ENCODE measurements around the gene NAB2. TPM values are rescaled to one million over a fixed set of nuclear protein-coding genes. Genes with fewer than 3 reads are reported as not detected.

Gene NAB2
- polyA plus RNA-seq, 3 donors: 3.9 to 26.9 (median 17.1) TPM

DNA sequence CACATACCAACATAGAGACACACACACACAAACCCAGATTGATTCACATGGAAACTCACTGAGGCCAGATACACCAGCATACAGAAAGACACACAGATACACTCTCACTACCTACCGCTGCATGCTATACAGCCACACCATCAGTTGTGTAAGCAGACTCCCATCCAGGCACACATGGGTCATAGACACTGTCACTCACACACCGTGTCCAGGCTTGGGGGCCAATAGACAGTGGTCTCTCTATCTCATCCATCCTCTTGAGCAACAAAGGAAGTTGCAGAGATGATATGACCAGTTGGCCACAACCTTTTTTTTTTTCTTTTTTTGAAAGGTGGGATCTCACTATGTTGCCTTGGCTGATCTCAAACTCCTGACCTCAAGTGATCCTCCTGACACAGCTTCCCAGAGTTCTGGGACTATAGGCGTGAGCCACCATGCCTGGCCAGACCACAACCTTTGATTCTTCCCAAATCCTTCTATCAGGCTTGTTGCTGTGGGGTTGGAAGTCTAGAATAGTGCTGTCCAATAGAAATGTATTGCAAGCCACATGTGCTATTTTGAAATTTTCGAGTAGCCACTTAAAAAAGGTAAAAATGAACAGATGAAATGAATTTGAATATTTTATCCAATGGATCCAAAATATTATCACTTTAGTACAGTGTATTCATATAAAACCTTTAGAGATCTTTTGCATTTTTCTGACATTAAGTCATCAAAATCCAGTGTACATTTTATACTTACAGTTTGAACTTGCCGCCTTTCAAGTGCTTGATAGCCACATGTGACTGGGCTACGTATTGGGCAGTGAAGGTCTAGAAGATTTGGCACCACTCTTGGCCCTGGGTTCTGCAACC lies 51.1 kb downstream of the NAB2 start:
- H3K27ac ChIP-seq (ENCODE audit: low read depth, low read length): no peak overlapping the region
- 64 to 77% (median 71%) methylated on average over 6 of the region's 6 CpGs for WGBS, 3 donors

GRCh38 chr12:57141249-57141648 lies 52.3 kb downstream of the NAB2 start:
- H3K27ac ChIP-seq (ENCODE audit: low read depth, low read length): no peak overlapping the region
- WGBS, 3 donors: 84 to 88% (median 85%) methylated on average over 8 of the region's 8 CpGs

DNA sequence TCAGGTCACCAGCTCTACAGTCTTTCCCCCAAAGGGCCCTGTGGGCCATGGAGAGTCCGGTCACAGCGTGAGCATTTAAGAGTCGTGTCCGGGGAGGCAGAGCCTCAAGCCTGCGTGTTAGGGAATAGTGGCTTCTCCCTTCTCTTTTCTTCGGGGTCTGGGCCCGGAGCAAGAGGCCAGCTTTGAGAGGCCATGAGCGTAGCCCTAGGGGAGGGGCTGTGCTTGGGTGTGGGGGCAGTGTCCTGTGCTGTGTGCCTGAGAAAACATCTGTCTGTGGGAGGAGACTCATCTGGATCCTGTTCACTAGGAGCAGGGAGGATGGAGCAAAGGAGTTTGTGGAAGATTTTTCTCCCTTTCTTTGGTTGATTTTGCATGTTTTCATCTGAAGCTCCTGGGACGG lies 53.2 kb downstream of the NAB2 start:
- WGBS, 3 donors: 67 to 73% (median 72%) methylated on average over 9 of the region's 9 CpGs
- no peak overlapping the region for H3K27ac ChIP-seq (ENCODE audit: low read depth, low read length)

DNA sequence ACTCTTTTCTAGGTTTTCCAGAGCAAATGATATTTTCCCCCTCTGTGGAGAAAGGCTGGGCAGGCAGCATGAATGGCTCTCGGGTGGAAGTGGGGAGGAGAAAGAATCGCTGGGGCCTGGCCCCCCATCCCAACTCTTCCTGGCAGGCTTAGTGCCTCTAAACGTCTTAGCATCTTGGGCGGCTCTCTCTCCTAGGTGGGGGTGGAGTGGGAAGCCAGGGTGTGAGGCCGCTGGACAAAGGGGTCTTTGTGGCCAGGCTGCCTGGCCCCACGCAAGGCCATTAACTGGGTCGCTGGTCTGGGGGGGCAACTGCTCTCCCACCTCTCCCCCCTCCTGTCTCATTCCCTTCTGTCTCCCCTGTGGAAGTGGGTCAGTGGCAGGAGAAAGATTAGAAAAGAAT lies 53.8 kb downstream of the NAB2 start:
- H3K27ac ChIP-seq (ENCODE audit: low read depth, low read length): no peak overlapping the region
- WGBS, 3 donors: 61 to 70% (median 65%) methylated on average over 6 to 7 of the region's 7 CpGs

GRCh38 chr12:57143454-57143853 lies 54.5 kb downstream of the NAB2 start:
- no peak overlapping the region for H3K27ac ChIP-seq (ENCODE audit: low read depth, low read length)
- WGBS, 3 donors: 81% methylated on average over 4 of the region's 4 CpGs

Other genes with a start within 250 kb of the NAB2 start
- not detected for gene SDR9C7, start 154.7 kb upstream of the NAB2 start, polyA plus RNA-seq
- gene RDH16, start 131.5 kb upstream of the NAB2 start, polyA plus RNA-seq: under 1 TPM in 2 of 3 donors, not detected in 1; 0.12 to 0.21 TPM
- 1 to 10 TPM; 1.2 to 2.2 (median 1.7) TPM for gene ZBTB39, start 82.6 kb upstream of the NAB2 start, polyA plus RNA-seq
- gene TAC3, start 72.6 kb upstream of the NAB2 start, polyA plus RNA-seq: not detected
- gene MYO1A, start 39.0 kb upstream of the NAB2 start, polyA plus RNA-seq: 1 to 10 TPM in 1 of 3 donors, under 1 TPM in 2; 0.08 to 1.5 (median 0.11) TPM
- 1 to 10 TPM; 1.7 to 2.3 (median 1.8) TPM for gene NEMP1, start 10.3 kb upstream of the NAB2 start, polyA plus RNA-seq
- gene STAT6, start 22.2 kb downstream of the NAB2 start, polyA plus RNA-seq: 100 to 1,000 TPM in 2 of 3 donors, 10 to 100 TPM in 1; 57.2 to 170 (median 120) TPM
- gene LRP1, start 39.4 kb downstream of the NAB2 start, polyA plus RNA-seq: 100 to 1,000 TPM in 2 of 3 donors, 10 to 100 TPM in 1; 28.1 to 414 (median 116) TPM
- gene LRP1-AS, start 58.5 kb downstream of the NAB2 start, polyA plus RNA-seq: not detected
- 1 to 10 TPM; 2.0 to 4.5 (median 3.4) TPM for gene NXPH4, start 127.7 kb downstream of the NAB2 start, polyA plus RNA-seq
- gene SHMT2, start 140.6 kb downstream of the NAB2 start, polyA plus RNA-seq: 10 to 100 TPM; 39.3 to 71.7 (median 60.8) TPM
- gene STAC3, start 162.1 kb downstream of the NAB2 start, polyA plus RNA-seq: 1 to 10 TPM in 2 of 3 donors, under 1 TPM in 1; 0.72 to 4.5 (median 1.8) TPM

Measured in adipose tissue (tissue), 3 donors.